GM19463 (cell line): ENCODE data around the gene B4GALNT3.

Source experiments
- ATAC-seq: cut with Tn5 transposase; IDR thresholded peaks from one replicate; pipeline ENCODE4 v1.9.1; 2021; ENCODE audit warnings: mild to moderate bottlenecking, moderate library complexity; ENCODE audit not compliant: unreplicated experiment

The B4GALNT3 gene

DNA sequence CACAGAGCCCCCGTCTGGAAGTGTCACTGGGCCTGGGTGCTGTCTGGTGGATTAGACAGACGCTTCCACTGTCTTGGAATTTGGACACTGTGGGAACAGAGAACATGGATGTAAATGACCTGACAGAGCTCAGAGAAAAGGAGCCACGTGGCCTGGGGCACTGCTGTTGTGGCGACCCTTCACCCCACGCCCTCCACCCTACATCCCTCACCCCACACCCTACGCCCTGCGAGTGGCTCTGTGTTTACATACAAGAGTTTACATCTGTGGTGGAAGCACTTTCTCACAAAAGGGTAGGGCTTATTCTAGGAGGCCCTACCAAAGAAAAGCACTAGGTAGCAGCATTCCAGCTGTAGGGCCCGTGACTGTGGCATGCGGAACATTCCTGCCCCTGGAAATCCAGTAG is 47.7 kb downstream of the B4GALNT3 start:
- no peak for ATAC-seq

DNA sequence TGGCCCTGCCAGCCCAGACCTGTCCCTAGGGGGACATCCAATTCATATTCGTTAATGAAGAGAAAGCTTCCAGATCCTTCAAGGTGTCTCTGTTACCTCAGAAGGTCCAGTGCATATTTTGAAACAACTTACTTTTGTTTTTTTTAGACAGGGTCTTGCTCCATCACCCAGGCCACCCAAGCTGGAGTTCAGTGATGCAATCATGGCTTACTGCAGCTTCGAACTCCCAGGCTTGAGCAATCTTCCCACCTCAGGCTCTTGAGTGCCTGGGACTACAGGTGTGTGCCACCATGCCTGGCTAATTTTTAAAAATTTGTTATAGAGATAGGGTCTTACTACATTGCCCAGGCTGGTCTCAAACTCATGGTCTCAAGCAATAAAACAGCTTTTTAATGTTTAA is 48.4 kb downstream of the B4GALNT3 start:
- ATAC-seq: no peak

DNA sequence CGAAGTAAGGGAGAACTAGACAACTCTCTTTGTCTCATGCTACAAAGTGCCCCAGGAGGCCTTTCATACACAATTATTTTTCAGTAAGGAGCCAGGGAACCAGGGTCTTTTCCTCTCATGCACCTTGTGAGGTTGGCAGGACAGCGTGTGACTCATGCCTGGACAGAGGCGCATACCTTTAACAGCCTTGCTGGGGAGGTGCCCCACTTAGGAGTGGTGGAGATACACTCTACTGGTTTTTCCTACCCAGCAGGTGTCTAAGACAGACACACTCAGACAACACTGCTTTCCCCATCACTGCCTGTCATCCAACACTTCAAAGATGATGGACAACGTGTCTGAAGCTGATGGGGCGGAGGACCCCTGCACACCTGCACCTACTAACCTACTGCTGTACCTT is 49.1 kb downstream of the B4GALNT3 start:
- ATAC-seq: no peak

DNA sequence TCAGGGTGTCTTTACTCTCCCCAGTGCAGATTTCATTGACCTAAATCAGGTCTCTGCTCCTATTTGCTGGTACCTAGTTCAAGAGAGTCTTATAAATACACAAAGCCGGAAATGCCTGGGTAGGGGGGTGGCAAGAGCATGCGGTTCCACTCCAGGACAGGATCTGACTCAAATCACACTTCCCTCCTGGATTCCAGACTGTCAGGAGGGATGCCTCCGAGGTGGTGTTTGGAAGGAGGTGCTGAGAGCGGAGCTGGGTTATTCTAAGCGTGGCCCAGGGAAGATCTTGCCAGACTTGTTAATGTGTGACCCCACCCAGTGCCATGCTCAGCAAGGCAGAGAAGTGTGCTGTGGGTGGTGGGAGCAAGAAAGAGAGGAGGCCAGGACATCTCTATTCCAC is 49.8 kb downstream of the B4GALNT3 start:
- ATAC-seq: no peak

DNA sequence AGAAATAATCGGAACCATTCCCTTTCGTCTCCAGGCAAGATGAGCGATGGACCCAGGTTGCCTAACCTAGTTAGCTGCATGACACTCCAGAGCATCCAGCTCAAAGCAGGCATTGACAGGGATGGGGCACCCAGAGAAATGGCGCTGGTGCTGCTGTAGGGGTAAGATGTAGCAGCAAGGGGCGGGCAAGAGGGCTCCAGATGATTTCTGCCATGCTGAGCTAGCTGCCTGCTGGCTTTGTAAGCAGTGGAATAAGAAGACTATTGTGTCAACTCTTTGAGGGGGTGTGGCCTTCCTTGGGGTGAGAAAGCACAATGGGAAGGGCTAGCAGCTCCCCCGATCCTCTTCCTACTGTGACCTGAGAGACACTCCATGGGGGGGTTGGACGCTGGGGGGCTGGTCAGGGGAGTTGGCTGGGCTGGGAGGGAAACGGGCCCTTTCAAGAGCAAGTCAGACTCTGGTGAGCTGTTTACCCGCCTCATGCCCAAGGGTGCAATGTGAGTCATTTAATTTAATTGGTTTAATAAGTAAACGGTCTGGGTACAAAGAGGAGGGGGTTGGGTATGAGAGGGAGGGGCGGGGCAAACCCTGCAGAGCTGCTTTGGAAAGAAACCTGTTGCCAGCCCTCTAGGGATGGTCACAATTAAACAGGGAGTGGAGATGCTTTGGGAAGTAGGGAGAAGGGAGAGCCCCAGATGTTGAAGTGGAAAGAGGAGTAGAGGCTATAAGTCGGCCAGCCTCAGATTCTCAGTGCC is 50.5 kb downstream of the B4GALNT3 start:
- no peak for ATAC-seq

DNA sequence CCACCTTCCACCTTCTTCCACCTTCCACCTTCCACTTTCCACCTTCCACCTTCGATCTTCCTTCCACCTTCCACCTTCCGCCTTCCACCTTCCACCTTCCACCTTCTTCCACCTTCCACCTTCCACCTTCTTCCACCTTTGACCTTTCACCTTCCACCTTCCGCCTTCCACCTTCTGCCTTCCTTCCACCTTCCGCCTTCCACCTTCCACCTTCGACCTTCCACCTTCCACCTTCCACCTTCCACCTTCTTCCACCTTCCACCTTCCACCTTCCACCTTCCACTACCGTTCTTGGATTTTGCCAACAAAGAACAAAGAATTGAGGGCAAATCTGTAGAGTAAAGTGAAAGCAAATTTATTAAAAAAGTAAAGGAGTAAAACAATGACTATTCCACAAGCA is 53.2 kb downstream of the B4GALNT3 start:
- no peak for ATAC-seq

DNA sequence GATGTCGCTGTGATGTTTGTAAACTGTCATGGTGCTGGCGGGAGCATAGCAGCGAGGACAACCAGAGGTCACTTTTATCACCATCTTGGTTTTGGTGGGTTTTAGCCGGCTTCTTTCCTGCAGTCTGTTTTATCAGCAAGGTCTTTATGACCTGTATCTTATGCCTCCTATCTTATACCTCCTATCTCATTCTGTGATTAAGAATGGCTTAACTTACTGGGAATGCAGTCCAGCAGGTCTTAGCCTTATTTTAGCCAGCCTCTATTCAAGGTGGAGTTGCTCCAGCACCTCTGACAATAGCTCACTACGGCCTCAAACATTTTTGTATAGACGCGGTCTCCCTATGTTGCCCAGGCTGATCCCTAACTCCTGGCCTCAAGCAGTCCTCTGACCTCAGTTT is 53.7 kb downstream of the B4GALNT3 start:
- ATAC-seq: no peak

DNA sequence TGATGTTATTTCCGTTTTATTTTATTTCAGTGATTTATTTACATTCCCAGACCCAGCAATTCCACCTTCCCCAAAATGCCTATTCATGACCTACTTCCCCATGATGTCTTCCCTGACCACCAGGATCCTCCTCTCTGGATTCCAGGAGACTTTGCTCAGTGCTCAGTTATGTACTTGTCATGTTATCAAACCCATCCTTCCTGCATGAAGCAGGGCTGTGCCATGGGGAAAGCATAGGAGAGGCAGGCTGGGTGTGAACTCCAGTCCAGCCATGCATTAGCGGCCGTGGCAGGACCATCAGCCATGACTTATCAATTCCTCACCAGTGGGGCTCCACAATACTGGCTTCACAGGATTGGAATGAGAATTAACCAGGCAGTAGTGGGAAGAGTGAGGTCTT is 57.8 kb downstream of the B4GALNT3 start:
- no peak for ATAC-seq

DNA sequence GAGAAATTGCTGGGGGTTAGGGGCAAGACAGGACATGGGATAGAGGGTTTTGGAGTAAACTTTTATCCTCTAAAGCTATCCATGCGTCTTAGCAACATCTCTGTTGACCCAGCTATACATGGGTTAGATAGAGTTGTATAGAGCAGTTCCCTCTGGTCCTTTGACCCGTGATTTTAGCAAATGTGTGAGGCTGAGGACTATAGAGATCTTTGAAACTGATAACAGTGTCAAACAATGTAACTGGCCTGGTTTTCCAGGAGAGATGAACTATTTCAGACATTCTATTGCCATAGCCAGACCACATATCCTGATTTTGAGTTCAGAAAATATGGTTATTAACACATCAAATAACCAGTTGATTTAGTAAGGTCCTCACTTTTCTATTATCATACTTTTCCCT is 60.4 kb downstream of the B4GALNT3 start:
- no peak for ATAC-seq

DNA sequence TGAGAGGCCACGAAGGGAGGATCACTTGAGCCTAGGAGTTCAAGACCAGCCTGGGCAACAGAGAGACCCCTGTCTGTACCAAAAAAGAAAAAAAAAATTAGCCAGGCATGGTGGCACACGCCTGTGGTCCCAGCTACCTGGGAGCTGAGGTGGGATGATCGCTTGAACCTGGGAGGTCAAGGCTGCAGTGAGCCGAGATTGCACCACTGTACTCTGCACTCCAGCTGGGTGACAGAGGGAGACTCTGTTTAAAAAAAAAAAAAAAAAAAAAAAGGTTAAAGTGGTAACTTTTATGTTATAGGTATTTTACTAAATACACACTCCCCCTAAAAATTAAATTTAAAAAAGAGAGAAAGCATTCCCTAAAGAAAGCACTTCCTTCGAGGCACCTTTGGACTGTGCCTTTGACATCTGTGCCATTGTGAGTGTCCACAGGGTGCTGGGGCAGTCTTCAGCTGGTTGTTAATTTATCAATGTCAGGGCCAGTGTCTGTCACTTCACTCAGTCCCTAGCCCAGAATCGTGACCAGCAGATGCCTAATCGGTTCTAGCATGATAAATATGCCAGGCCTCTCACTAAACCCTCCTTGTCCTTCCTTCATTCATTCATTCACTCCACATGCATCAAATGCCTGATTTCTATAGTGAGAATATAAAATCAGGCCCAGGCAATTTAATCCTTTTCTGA is 63.1 kb downstream of the B4GALNT3 start:
- no peak for ATAC-seq

DNA sequence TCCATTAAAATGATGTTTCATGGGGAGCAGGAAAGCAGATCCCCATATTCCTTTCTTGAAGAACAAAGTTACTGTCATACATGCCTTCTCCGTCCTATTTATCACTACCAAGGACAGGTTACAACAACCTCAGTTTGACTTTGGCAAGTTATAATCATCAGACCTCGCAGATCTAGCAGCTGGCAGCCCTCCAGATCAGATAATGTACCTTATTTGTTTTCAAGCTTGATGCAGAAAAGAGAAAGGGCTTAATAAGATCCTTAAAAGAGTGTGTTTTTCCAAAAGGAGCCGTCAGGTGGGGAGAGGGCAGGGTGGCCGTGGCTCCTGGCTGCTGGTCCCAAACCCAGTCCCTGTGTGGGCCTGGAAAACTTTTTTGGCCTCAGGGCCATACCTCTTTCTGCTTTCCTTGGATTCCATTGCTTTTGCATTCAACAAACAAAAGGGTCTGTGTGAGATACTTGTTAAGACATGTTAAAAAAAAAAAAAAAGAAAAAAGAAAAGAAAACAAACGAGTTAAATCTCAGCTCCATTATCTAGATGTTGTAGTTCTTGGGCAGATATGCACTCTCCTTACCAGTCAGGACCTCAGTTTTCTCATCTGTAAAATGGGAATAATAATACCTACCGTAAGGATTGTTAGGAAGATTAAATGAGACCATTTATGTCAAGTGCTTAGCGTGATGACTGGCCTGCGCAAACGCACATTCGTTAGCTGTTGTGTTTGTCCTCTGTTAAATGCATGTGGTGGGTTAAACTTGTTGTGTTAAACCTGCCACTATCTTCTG is 64.6 kb downstream of the B4GALNT3 start:
- no peak for ATAC-seq

DNA sequence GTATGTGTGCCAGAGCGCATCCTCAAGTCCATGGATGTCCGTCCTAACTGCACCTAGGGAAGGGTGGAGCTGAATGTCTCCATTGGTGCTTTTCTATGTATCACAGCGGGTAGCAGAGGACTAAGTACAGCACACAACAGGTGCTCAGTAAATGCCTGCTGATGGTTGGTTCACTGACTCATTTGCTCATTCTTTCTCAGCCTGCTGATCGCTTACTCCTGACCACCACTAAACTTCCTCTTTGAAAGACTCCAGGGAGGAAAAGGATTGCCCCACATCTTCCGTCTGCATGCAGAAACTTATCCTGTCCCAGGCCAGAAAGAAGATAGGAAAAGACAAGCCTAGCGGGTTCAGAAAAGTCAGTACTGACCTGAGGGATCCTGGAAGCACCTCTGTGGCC is 66.3 kb downstream of the B4GALNT3 start:
- no peak for ATAC-seq

DNA sequence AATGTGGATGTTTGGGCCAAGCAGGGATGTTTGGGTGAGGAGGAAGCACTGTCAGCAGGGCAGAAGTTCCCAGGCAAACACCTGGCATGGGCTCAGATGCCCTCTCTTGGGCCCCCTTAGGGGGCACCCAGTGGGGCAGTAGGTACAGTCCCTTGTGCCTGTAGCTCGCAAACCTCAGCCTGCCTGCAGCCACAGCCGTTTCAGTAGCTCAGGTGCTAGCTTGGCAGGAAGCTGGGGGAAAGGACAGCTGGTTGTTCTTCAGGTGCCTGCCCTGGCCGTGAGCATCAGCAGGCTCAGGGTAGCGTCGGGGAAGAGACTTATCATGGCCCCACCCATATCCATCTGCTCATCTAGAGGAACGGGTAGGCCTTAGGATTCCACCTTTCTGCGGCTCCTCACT is 67.5 kb downstream of the B4GALNT3 start:
- no peak for ATAC-seq

DNA sequence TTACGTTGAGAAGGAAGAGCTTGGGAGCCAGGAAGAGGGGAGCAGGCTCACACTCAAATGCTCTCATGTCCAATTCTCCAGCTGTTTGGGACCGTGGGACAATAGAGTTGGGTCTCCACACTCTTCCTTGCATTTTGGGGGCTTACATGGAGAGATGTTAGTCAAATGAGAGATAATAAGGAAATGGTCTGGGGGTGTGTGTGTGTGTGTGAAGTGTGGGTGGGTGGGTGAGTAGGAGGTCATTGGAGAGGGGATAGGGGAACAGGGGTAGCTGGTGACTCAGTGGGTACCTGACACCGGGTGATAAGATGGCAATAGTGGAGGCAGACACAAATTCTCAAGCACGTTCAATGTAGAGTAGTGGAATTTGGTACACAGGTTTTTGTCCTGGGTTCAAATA is 68.0 kb downstream of the B4GALNT3 start:
- ATAC-seq: no peak

DNA sequence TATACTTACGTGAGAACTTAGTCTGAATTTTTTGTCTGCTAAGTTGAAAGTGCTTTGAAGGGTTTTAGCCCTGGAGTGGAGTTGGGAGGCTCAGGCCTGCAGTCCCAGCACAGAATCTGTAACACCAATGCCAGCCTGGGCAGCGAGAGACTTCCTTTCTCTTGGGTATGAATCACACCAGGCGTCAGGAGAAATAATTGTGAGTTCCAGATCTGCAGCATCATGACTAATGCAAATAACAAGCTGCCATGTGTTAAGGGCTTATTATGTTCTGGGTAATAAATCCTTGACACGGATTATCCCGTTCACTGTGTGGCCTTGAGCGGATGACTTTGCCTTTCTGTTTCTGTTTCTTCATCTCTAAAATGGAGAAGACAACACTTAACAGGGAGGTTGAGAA is 70.6 kb downstream of the B4GALNT3 start:
- no peak for ATAC-seq

DNA sequence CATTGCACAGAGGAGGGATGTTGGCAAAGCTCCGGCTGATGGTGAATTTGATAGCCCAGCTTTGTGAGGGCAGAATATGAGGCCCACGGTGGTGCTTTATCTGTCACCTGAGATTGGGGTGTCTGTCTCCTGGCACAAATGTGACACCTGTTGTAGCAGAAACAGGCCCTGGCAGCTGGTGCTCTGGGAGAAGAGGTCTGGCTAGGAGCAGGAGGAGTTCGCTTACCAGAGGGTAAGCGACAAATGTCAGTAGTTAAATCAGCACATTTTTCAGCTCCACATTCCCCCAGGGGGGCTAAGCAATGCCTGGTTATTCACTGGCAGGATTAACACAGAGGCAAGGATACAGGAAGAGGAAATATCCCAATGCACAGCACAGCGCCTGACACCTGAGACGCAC is 71.1 kb downstream of the B4GALNT3 start:
- no peak for ATAC-seq

DNA sequence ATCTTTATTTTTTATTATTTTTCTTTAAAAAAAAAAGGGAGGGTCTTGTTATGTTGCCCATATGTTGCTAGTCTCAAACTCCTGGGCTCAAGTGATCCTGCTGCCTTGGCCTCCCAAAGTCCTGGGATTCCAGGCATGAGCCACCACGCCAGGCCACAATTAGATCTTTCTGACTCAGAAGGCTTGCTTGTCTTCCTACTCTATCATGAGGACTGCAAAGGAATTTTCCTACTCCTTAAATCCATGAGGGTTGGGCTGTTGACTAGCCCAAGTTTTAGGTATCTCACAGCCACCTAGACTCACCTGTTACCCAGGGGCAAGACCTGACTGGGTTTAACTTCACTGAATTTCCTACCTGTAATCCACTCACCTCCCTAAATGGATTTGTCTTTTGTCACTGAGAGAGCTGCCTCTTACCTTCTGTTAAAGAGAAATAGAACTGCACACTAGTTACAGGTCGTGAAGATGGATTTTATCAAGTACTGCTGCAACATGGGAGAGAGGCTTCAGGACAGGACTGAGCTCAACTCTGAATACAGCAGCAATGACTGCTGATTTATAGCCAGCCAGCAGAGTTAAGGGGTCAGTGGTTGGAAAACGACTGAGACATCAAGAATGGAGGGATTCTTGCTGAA is 72.3 kb downstream of the B4GALNT3 start:
- ATAC-seq: no peak

DNA sequence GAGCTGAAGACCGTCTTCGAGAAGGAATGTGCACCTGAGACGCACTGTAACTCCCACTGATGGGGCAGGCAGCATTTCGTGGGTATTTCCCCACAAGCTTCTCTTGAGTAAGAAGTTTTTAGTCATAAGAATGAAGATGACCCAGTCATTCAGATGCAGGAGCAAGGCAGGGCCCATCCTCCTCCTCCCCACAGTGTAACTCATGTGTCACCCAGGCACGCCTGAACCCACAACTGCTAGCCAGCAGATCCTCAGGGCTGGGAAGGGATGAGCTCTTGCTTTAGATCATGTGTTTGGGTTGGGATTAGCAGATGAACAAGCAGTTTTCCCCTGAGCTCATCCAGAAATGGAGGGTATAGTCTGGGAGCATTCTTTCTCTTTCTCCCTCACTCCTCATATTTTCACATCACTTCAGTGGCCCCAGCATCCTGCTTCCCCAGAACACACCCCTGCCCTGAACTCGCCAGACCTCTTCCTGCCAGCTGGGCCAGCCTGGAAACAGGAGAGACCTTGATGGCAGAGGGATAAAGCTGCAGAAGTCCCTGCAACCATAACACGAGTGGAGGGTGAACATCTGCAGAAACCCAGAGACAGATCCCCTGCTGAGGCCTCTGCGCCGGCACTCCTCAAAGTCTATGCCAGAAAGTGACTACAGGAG is 73.3 kb downstream of the B4GALNT3 start:
- ATAC-seq: no peak

DNA sequence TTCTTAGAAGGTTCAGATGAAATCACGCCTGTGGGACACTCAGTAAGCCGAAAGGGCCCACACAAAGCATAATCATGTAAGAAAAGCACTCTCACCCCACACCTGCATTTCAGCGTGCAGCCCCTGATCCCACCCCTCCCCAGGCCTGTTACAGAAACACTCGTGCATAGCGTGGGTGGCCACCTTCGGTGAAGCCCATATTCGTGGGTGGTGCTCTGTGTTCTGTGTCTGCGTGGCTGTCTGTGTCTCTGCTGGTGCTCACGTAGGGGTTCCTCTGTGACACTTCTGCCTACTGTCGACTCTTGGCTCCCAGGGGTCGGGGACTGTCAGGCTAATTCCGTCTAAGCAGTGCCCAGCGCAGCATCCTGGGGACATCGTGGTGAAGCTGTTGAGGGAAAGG is 74.0 kb downstream of the B4GALNT3 start:
- ATAC-seq: no peak

DNA sequence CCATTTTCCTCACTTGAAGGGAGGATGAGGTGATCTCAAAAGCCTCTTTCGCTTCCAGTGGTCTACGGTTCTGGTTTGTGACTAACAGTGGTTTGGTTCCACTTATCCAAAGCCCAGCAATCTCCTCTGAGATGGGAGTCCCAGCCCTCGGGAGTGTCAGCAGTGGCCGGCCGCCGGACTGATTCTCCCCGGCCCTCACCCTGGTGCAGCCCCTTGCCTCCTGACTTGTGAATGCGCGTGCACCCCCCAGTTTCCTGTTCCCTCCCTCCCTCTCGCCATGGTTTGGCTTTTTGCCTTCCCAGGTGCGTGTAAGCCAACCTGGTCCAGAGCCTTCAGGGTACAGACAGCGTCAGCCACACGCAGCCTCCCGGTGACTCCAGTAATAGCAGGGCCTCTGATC is 74.5 kb downstream of the B4GALNT3 start:
- ATAC-seq: no peak

DNA sequence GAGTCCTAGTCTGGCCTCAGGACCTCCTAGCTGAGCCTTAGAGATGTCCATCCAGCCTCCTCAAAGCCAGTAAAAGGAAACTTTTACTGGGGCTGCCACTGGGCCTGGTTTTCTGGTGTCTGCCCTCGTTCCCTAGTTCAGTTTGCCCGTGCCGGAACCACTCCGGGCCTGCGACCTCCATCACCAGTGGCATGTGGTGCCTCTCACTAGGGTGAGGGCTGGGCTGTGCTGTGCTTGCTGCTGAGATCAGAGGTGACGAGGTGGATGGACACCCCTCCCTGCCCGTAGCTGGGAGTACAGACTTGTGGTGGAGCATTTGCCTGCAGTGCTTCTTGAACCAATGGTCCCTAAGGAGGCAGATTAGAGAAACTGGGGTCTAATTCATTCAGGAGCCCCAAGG is 75.7 kb downstream of the B4GALNT3 start:
- no peak for ATAC-seq
